ENCODE measurements around the gene ELAVL2. TPM values are rescaled to one million over a fixed set of nuclear protein-coding genes. Genes with fewer than 3 reads are reported as not detected.

Gene ELAVL2
- polyA plus RNA-seq, 6 donors from 2014 or later: not detected

DNA sequence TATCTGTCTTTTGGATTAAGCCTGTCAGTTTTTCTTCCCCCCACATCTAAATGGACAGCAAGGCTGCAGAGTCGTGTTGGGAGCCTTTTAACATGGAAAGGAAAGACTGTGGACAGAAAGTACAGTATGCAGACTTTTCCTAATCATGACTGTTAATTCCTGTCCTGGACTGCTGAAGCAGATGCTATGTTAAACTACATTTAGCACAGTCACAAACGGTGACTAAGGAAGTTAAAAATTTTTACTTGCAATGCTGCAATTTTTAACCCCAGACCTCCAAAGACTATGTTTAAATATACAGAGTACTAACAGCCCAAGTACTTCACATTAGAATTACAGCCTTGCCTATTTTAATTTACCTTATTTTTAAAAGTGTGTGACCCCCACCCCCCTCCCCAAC lies 51.8 kb downstream of the ELAVL2 start:
- no peak overlapping the region for H3K4me3 Mint-ChIP-seq
- ATAC-seq (ENCODE audit: low read depth in 2 of 2): no peak
- no peaks in the 10 kb centered on the region for H3K36me3 Mint-ChIP-seq
- DNase-seq: no peak
- no peak overlapping the region for H3K27ac Mint-ChIP-seq
- H3K4me1 Mint-ChIP-seq: no peaks in the 10 kb centered on the region
- H3K9me3 Mint-ChIP-seq: peaks cover 0 to 7% (median 2%) of the 10 kb centered on the region in 7 donors
- no peaks in the 10 kb centered on the region for H3K27me3 Mint-ChIP-seq

DNA sequence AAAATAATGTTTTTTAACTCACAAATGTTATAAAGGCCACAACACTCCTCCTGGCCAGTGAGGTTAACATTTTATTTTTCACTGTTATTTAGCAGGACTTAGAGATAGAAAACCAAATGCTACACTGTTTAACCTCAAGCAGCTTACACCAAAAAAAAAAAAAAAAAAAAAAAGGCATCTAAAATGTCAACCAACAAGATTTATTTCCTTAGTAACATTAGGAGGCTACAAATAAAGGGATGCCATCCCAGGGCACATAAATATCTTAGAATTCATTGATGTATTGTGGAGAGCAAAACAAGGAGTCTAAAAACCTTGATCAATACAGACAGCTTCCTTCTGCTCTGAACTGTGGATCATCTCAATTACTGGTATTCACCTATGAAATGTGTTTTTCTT lies 53.7 kb downstream of the ELAVL2 start:
- Mint-ChIP-seq H3K27ac (no peak overlapping the region), H3K9me3 (peaks cover 0 to 7% (median 1%) of the 10 kb centered on the region in 7 donors), H3K36me3 (no peaks in the 10 kb centered on the region), H3K4me3 (no peak overlapping the region), H3K27me3 (no peaks in the 10 kb centered on the region), H3K4me1 (no peaks in the 10 kb centered on the region)
- DNase-seq: no peak
- ATAC-seq (ENCODE audit: low read depth in 2 of 2): no peak

- ATAC-seq (ENCODE audit: low read depth in 2 of 2) (no peak), DNase-seq (no peak)
- Mint-ChIP-seq H3K4me3 (no peak overlapping the region), H3K27ac (no peak overlapping the region), H3K36me3 (no peaks in the 10 kb centered on the region), H3K4me1 (no peaks in the 10 kb centered on the region), H3K9me3 (peaks cover 0 to 7% (median 0%) of the 10 kb centered on the region in 7 donors), H3K27me3 (no peaks in the 10 kb centered on the region)
These were observed 54.2 kb downstream of the ELAVL2 start for GRCh38 chr9:23771746-23772384.

DNA sequence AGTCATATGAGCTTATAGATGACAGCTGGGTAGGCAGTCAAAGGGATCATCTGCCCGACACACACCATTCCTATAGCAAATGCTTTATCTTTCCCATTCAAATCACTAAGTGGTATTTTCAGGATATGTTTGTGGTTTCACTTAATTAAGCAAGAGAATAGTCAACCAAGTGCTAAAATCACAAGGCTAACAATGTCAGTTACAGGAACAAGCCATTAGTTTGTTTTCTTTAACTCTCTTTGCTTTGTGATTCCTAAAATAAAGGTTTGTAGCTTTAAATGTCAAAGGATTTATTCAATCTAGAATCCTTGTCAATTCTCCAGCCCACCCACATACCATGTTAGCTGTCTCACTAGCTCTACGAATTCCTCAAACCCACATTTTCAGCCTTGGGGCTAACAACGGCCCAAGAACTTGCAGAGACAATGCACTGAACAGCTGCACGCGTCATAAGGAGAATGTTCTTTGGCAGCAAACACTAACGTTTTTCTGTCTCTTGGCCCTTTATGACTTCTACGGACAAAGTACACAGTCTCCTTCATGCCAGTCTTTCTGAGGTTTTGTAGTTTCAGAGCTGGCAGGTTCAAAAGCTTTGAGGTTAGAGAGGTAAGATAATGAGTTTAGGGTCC lies 56.6 kb downstream of the ELAVL2 start:
- no peaks in the 10 kb centered on the region for H3K4me1 Mint-ChIP-seq
- no peak overlapping the region for H3K27ac Mint-ChIP-seq
- no peaks in the 10 kb centered on the region for H3K36me3 Mint-ChIP-seq
- ATAC-seq (ENCODE audit: low read depth in 2 of 2) (no peak), DNase-seq (no peak)
- no peaks in the 10 kb centered on the region for H3K27me3 Mint-ChIP-seq
- no peak overlapping the region for H3K4me3 Mint-ChIP-seq
- H3K9me3 Mint-ChIP-seq: peaks cover 0 to 8% (median 0%) of the 10 kb centered on the region in 7 donors

DNA sequence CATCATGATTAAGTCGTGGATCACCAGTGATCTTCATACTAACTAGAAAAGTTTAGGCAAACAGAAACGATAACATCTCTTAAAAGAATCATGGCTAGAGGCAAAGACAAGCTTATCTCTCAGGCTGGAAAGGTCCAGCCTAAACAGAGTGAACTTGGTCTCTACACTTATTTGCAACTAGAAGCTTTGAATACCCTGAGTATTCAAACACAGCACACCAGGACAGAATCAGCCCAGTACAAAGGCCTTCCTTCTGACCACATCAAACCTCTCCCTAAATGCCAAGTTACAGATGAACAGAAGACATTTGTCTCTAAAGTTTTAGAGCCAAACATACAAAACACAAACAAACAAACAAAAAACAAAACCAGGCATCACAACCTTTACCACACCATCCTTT lies 57.2 kb downstream of the ELAVL2 start:
- no peak overlapping the region for H3K27ac Mint-ChIP-seq
- DNase-seq: no peak
- no peaks in the 10 kb centered on the region for H3K27me3 Mint-ChIP-seq
- peaks cover 0 to 8% (median 0%) of the 10 kb centered on the region in 7 donors for H3K9me3 Mint-ChIP-seq
- no peak overlapping the region for H3K4me3 Mint-ChIP-seq
- H3K36me3 Mint-ChIP-seq: no peaks in the 10 kb centered on the region
- ATAC-seq (ENCODE audit: low read depth in 2 of 2): no peak
- H3K4me1 Mint-ChIP-seq: no peaks in the 10 kb centered on the region

DNA sequence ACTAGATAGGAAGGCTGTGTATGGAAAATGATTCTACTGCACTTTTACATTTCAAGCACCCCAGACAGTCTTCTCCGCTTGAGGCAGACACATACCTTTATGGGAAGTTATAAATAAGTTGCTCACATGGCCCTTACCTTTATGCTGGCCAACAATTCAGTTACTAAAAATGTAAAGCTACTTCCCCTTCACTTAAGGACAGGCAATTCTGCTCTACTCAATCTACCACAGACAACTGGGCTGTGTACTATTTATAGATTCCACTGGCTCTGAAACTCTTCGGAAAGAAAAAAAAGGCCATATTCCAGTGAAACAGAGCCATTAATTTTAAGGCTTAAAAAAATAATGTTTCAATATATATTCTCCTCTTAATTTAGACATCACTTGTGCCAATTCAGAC lies 59.4 kb downstream of the ELAVL2 start:
- H3K4me3 Mint-ChIP-seq: no peak overlapping the region
- H3K4me1 Mint-ChIP-seq: no peaks in the 10 kb centered on the region
- no peaks in the 10 kb centered on the region for H3K36me3 Mint-ChIP-seq
- H3K27ac Mint-ChIP-seq: no peak overlapping the region
- ATAC-seq (ENCODE audit: low read depth in 2 of 2) (no peak), DNase-seq (no peak)
- peaks cover 0 to 8% (median 0%) of the 10 kb centered on the region in 7 donors for H3K9me3 Mint-ChIP-seq
- H3K27me3 Mint-ChIP-seq: no peaks in the 10 kb centered on the region

- ATAC-seq (ENCODE audit: low read depth in 2 of 2) (no peak), DNase-seq (no peak)
- H3K27ac Mint-ChIP-seq: no peak overlapping the region
- H3K36me3 Mint-ChIP-seq: no peaks in the 10 kb centered on the region
- no peaks in the 10 kb centered on the region for H3K4me1 Mint-ChIP-seq
- no peaks in the 10 kb centered on the region for H3K27me3 Mint-ChIP-seq
- peaks cover 0 to 8% (median 0%) of the 10 kb centered on the region in 7 donors for H3K9me3 Mint-ChIP-seq
- no peak overlapping the region for H3K4me3 Mint-ChIP-seq
These were observed 60.5 kb downstream of the ELAVL2 start for GRCh38 chr9:23765561-23765960.

- ATAC-seq (ENCODE audit: low read depth in 2 of 2) (no peak), DNase-seq (no peak)
- H3K9me3 Mint-ChIP-seq: peaks cover 0 to 9% (median 1%) of the 10 kb centered on the region in 7 donors
- H3K36me3 Mint-ChIP-seq: no peaks in the 10 kb centered on the region
- H3K4me3 Mint-ChIP-seq: no peak overlapping the region
- no peaks in the 10 kb centered on the region for H3K27me3 Mint-ChIP-seq
- H3K4me1 Mint-ChIP-seq: no peaks in the 10 kb centered on the region
- H3K27ac Mint-ChIP-seq: no peak overlapping the region
These were observed 61.8 kb downstream of the ELAVL2 start for GRCh38 chr9:23764219-23764618.

- no peak for ATAC-seq (ENCODE audit: low read depth in 2 of 2)
- Mint-ChIP-seq H3K36me3 (no peaks in the 10 kb centered on the region), H3K27me3 (no peaks in the 10 kb centered on the region), H3K4me1 (no peaks in the 10 kb centered on the region), H3K4me3 (no peak overlapping the region), H3K9me3 (peaks cover 0 to 10% (median 4%) of the 10 kb centered on the region in 7 donors), H3K27ac (no peak overlapping the region)
- no peak for DNase-seq
These were observed 71.5 kb downstream of the ELAVL2 start for GRCh38 chr9:23754551-23754950.

DNA sequence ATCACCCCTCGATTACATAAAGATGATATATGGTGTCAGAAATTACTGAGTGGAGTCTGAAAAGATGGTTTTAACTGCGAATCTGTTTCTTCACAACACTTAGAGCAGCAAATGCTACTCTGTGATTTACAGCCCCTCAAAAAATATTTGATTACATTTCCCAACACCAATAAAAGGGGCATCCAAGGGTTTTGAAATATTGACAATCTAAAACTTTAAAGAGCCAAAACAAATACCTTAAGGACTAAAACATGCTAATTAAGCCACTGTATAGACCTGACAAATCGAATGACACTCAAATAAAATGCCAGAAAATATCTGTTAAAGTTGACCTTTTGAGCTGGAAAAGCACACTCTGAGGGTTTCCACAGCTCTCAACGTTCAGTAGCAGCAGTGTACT lies 73.2 kb downstream of the ELAVL2 start:
- Mint-ChIP-seq H3K9me3 (peaks cover 0 to 9% (median 5%) of the 10 kb centered on the region in 7 donors), H3K36me3 (no peaks in the 10 kb centered on the region), H3K4me3 (no peak overlapping the region), H3K27me3 (no peaks in the 10 kb centered on the region), H3K27ac (no peak overlapping the region), H3K4me1 (no peaks in the 10 kb centered on the region)
- DNase-seq: no peak
- no peak for ATAC-seq (ENCODE audit: low read depth in 2 of 2)

DNA sequence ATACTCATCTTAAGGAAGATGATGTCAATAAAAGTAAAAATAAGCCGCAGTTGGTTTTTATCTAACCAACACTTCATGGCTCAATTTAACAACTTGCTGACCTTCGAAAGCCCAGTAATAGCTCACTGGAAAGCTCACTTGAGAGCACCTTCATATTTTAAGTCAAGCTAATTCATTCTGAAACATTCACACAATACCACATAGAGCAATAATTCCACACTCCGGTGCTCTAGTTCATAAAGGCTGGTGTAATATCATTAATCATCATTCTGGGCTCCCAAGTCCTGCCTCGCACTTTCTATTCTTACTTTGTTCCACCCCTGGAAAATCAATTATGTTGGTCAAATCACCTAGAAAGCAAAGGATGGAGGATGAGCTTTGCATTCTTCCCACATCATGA lies 74.4 kb downstream of the ELAVL2 start:
- Mint-ChIP-seq H3K4me3 (no peak overlapping the region), H3K36me3 (no peaks in the 10 kb centered on the region), H3K9me3 (peaks cover 0 to 10% (median 5%) of the 10 kb centered on the region in 7 donors), H3K27ac (no peak overlapping the region), H3K4me1 (no peaks in the 10 kb centered on the region), H3K27me3 (no peaks in the 10 kb centered on the region)
- DNase-seq: no peak
- ATAC-seq (ENCODE audit: low read depth in 2 of 2): no peak

DNA sequence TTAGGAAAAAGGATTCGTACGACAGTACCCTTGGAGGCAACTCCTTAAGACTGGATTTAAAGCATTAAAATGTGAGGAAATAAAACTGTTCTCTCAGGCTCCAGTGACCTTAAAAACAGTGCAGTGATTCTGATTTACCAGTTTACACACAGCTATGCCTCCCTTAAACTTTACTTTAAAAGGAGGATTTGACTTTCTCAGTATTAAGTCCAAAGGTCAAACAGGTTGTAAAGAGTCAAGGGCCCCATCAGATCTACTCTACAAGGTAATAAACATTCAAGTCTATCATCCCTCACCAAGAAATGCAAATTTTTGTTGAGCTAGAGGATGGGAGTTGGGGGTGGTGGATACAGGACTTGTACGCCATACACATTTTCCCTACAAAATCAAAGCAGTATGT lies 75.2 kb downstream of the ELAVL2 start:
- Mint-ChIP-seq H3K27me3 (no peaks in the 10 kb centered on the region), H3K9me3 (peaks cover 0 to 13% (median 7%) of the 10 kb centered on the region in 7 donors), H3K27ac (no peak overlapping the region), H3K4me3 (no peak overlapping the region), H3K36me3 (no peaks in the 10 kb centered on the region), H3K4me1 (no peaks in the 10 kb centered on the region)
- ATAC-seq (ENCODE audit: low read depth in 2 of 2): no peak
- DNase-seq: no peak

- ATAC-seq (ENCODE audit: low read depth in 2 of 2) (no peak), DNase-seq (no peak)
- Mint-ChIP-seq H3K27me3 (no peaks in the 10 kb centered on the region), H3K4me3 (no peak overlapping the region), H3K27ac (no peak overlapping the region), H3K9me3 (peaks cover 0 to 13% (median 7%) of the 10 kb centered on the region in 7 donors), H3K36me3 (no peaks in the 10 kb centered on the region), H3K4me1 (no peaks in the 10 kb centered on the region)
These were observed 78.7 kb downstream of the ELAVL2 start for GRCh38 chr9:23747088-23748075.

- H3K27me3 Mint-ChIP-seq: no peaks in the 10 kb centered on the region
- ATAC-seq (ENCODE audit: low read depth in 2 of 2) (no peak), DNase-seq (no peak)
- no peaks in the 10 kb centered on the region for H3K36me3 Mint-ChIP-seq
- no peak overlapping the region for H3K4me3 Mint-ChIP-seq
- H3K4me1 Mint-ChIP-seq: no peaks in the 10 kb centered on the region
- H3K9me3 Mint-ChIP-seq: peaks cover 0 to 16% (median 7%) of the 10 kb centered on the region in 7 donors
- no peak overlapping the region for H3K27ac Mint-ChIP-seq
These were observed 79.7 kb downstream of the ELAVL2 start for GRCh38 chr9:23746317-23746716.

Measured in naive B cell (primary cell).